Mammary epithelial cell (primary cell): ENCODE data around the gene SF3A2.

Experiments
- EZH2 ChIP-seq: IDR thresholded peaks from 2 replicates; pipeline ENCODE4 v1.6.1; 2012; ENCODE audit warnings: low read length, inconsistent platforms, borderline replicate concordance
- TF ChIP-seq, protein P1 (sequence below), 2 donors: IDR thresholded peaks in 1 of 2; conservative IDR thresholded peaks in 1 of 2; 2 replicates each; pipeline ENCODE4 v1.5.1; 2011 to 2012; ENCODE audit warnings: inconsistent platforms in 2 of 2, low read length in 2 of 2, mild to moderate bottlenecking in 2 of 2, control low read depth in 1 of 2, low read depth in 1 of 2; ENCODE audit not compliant: insufficient read depth in 1 of 2; ENCODE audit errors: extremely low read depth in 1 of 2

DNA sequence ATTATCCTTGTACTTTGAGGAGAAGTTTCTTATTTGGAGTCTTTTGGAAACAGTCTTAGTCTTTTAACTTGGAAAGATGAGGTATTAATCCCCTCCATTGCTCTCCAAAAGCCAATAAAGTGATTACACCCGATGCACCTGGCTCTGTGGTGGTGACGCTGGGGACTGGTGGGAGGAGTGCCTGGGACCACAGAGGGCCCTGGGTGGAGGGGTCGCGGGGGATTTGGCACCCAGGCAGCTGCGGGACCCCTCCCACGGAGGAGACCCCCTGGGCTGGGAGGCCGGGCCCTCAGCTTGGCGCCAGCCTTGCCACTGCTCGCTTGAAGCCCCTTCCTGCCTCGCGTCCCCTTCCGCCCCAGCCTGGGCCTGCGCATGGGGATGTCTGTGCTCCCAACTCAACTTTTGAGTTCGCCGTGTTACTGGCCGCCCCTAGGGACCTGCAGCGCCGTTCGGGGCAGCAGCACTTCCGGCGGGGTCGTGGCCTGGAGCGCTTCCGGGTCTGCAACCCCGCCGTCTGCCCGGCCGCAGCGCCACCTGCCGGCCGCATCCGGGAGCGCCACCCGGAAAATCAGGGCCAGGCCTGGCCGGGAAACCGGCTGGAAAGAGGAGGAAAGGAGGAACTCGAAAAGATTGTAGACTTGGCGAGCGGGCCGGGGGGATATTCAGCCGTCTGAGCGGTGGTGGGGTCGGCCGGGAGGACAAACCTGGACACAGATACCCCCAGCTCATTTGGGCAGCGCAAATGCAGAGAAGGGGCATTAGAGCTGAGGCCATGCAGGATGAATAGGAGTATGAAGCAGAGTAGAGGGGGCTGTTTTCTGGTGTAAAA lies 36.9 kb downstream of the SF3A2 start:
- TF ChIP-seq, protein P1, sequence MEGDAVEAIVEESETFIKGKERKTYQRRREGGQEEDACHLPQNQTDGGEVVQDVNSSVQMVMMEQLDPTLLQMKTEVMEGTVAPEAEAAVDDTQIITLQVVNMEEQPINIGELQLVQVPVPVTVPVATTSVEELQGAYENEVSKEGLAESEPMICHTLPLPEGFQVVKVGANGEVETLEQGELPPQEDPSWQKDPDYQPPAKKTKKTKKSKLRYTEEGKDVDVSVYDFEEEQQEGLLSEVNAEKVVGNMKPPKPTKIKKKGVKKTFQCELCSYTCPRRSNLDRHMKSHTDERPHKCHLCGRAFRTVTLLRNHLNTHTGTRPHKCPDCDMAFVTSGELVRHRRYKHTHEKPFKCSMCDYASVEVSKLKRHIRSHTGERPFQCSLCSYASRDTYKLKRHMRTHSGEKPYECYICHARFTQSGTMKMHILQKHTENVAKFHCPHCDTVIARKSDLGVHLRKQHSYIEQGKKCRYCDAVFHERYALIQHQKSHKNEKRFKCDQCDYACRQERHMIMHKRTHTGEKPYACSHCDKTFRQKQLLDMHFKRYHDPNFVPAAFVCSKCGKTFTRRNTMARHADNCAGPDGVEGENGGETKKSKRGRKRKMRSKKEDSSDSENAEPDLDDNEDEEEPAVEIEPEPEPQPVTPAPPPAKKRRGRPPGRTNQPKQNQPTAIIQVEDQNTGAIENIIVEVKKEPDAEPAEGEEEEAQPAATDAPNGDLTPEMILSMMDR (conservative IDR thresholded peaks at IDR 0.05 in 1 of 2, IDR thresholded peaks at IDR 0.05 in 1 of 2; ENCODE audit: extremely low read depth in 1 of 2, insufficient read depth in 1 of 2, low read depth in 1 of 2, low read length in 2 of 2): peak; percentile 81 to 95
- no peak for TF ChIP-seq EZH2
